GM06990 (cell line): ENCODE measurements around the gene FBN1.
A peak's percentile ranks its signal among the peaks of the same experiment; 100 is the strongest.

ENCODE experiments used
- DNase-seq: peaks from one replicate; pipeline ENCODE4 v3.0.0-alpha.2; 2011; ENCODE audit not compliant: insufficient read length; ENCODE audit errors: extremely low read depth
- H3K27me3 ChIP-seq: replicated peaks from 2 replicates; pipeline ENCODE4 v1.6.0; 2011; ENCODE audit warnings: low read length; ENCODE audit not compliant: control insufficient read depth, insufficient read depth
- H3K36me3 ChIP-seq: 2 replicates; pipeline ENCODE4 v1.5.1; 2011; ENCODE audit warnings: low read length; ENCODE audit not compliant: control insufficient read depth, insufficient read depth
- H3K4me3 ChIP-seq: replicated peaks from 2 replicates; pipeline ENCODE4 v1.5.1; 2011; ENCODE audit warnings: low read depth, mild to moderate bottlenecking, control low read depth, low read length
- CTCF ChIP-seq: IDR thresholded peaks from 2 replicates; pipeline ENCODE4 v1.5.1; 2011; ENCODE audit warnings: low read length, control low read depth, mild to moderate bottlenecking, inconsistent platforms; ENCODE audit not compliant: insufficient read depth, poor library complexity, severe bottlenecking

FBN1 gene

GRCh38 chr15:48596415-48596814, 49.1 kb downstream of the FBN1 start:
- TF ChIP-seq CTCF: no peak
- DNase-seq: peak; percentile 6
- Histone ChIP-seq H3K4me3 (peak overlapping the region; percentile 59), H3K27me3 (no peaks in the 10 kb centered on the region), H3K36me3 (no peaks in the 10 kb centered on the region; the same call in 1 of the 2 replicates)

GRCh38 chr15:48595981-48596380, 49.5 kb downstream of the FBN1 start:
- H3K27me3 ChIP-seq: no peaks in the 10 kb centered on the region
- peak overlapping the region; percentile 59 for H3K4me3 ChIP-seq
- H3K36me3 ChIP-seq: no peaks in the 10 kb centered on the region; the same call in 1 of the 2 replicates
- peak; percentile 15 for DNase-seq
- TF ChIP-seq CTCF: no peak

- no peak for DNase-seq
- H3K4me3 ChIP-seq: no peak overlapping the region
- H3K36me3 ChIP-seq: no peaks in the 10 kb centered on the region
- TF ChIP-seq CTCF: no peak
- no peaks in the 10 kb centered on the region for H3K27me3 ChIP-seq
Measured at GRCh38 chr15:48592933-48593332, 52.6 kb downstream of the FBN1 start.

- Histone ChIP-seq H3K36me3 (no peaks in the 10 kb centered on the region), H3K4me3 (no peak overlapping the region), H3K27me3 (no peaks in the 10 kb centered on the region)
- TF ChIP-seq CTCF: no peak
- DNase-seq: no peak
Measured at GRCh38 chr15:48592221-48592731, 53.2 kb downstream of the FBN1 start.

GRCh38 chr15:48590723-48591122, 54.8 kb downstream of the FBN1 start:
- no peak for TF ChIP-seq CTCF
- no peaks in the 10 kb centered on the region for H3K36me3 ChIP-seq
- no peak for DNase-seq
- no peak overlapping the region for H3K4me3 ChIP-seq
- H3K27me3 ChIP-seq: no peaks in the 10 kb centered on the region

- Histone ChIP-seq H3K36me3 (no peaks in the 10 kb centered on the region), H3K27me3 (no peaks in the 10 kb centered on the region), H3K4me3 (no peak overlapping the region)
- TF ChIP-seq CTCF: no peak
- no peak for DNase-seq
Measured at GRCh38 chr15:48584812-48585563, 60.5 kb downstream of the FBN1 start.
